Effector memory CD4-positive, alpha-beta T cell (primary cell): ENCODE measurements around the gene PDZK1IP1.

Experiments used
- DNase-seq, 3 donors: peaks; one replicate each; pipeline ENCODE4 v3.0.0-alpha.2; 2020
- H3K27ac ChIP-seq: 2 replicates; pipeline ENCODE4 v1.7.0; 2013; ENCODE audit warnings: mild to moderate bottlenecking, low read length, moderate library complexity; ENCODE audit not compliant: insufficient read depth, poor library complexity, severe bottlenecking
- H3K27me3 ChIP-seq: replicated peaks from 2 replicates; pipeline ENCODE4 v1.7.0; 2013; ENCODE audit warnings: mild to moderate bottlenecking, low read length; ENCODE audit not compliant: insufficient read depth, control insufficient read depth, poor library complexity, severe bottlenecking
- H3K36me3 ChIP-seq: 2 replicates; pipeline ENCODE4 v1.7.0; 2013; ENCODE audit warnings: mild to moderate bottlenecking, low read length, moderate library complexity; ENCODE audit not compliant: control insufficient read depth, insufficient read depth
- H3K4me1 ChIP-seq: 2 replicates; pipeline ENCODE4 v1.7.0; 2013; ENCODE audit warnings: low read length, mild to moderate bottlenecking; ENCODE audit not compliant: control insufficient read depth, insufficient read depth, poor library complexity, severe bottlenecking
- H3K4me3 ChIP-seq: 2 replicates; pipeline ENCODE4 v1.7.0; 2013; ENCODE audit warnings: low read length, low read depth, mild to moderate bottlenecking; ENCODE audit not compliant: insufficient read depth, poor library complexity, severe bottlenecking
- H3K9me3 ChIP-seq: 2 replicates; pipeline ENCODE4 v1.7.0; 2013; ENCODE audit warnings: mild to moderate bottlenecking, low read length, moderate library complexity; ENCODE audit not compliant: control insufficient read depth

PDZK1IP1 gene

GRCh38 chr1:47188791-47189785 lies 748 bp downstream of the PDZK1IP1 start:
- Histone ChIP-seq H3K9me3 (no peaks in the 10 kb centered on the region), H3K4me3 (no peak overlapping the region), H3K27me3 (no peaks in the 10 kb centered on the region), H3K36me3 (no peaks in the 10 kb centered on the region), H3K27ac (no peak overlapping the region), H3K4me1 (no peaks in the 10 kb centered on the region)
- DNase-seq: no peak

GRCh38 chr1:47187926-47188250 lies 1.9 kb downstream of the PDZK1IP1 start:
- Histone ChIP-seq H3K27ac (no peak overlapping the region), H3K9me3 (no peaks in the 10 kb centered on the region), H3K4me3 (no peak overlapping the region), H3K27me3 (no peaks in the 10 kb centered on the region), H3K36me3 (no peaks in the 10 kb centered on the region), H3K4me1 (no peaks in the 10 kb centered on the region)
- no peak for DNase-seq

DNA sequence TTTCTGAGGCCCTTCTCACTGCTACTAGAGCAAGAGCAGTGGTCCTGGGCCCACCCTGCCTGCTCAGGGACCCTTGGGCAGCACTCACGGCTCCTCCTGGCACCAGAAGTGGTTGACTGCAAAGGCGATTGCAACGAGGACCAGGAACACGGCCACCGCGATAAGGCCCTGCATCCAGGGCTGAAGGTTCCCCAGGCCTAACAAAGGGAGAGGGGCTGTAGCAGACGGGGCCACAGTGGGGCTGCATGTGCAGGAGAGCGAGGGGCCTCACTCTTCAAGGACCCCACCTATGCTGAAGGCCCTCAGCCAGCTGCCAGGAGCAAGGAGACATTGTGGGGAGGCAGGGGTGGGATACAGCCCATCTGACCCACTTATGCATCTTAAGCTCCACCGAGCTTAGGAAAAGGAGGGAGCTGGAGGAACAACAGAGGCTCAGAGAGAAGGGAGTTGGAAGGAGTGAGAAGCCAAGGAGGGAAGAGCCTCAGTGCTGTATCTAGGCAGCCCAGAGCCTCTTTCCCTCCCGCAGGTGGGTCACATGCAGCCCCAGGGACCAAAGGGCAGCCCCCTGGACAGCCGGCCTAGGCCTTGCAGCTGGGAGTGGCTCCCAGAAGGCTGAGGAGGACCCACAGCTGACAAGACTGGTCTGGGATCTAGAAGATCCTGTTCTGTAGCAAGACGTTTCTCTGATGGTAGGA lies 2.5 kb downstream of the PDZK1IP1 start:
- no peak for DNase-seq
- Histone ChIP-seq H3K36me3 (no peaks in the 10 kb centered on the region), H3K27me3 (no peaks in the 10 kb centered on the region), H3K9me3 (no peaks in the 10 kb centered on the region), H3K4me3 (no peak overlapping the region), H3K27ac (no peak overlapping the region), H3K4me1 (no peaks in the 10 kb centered on the region)

DNA sequence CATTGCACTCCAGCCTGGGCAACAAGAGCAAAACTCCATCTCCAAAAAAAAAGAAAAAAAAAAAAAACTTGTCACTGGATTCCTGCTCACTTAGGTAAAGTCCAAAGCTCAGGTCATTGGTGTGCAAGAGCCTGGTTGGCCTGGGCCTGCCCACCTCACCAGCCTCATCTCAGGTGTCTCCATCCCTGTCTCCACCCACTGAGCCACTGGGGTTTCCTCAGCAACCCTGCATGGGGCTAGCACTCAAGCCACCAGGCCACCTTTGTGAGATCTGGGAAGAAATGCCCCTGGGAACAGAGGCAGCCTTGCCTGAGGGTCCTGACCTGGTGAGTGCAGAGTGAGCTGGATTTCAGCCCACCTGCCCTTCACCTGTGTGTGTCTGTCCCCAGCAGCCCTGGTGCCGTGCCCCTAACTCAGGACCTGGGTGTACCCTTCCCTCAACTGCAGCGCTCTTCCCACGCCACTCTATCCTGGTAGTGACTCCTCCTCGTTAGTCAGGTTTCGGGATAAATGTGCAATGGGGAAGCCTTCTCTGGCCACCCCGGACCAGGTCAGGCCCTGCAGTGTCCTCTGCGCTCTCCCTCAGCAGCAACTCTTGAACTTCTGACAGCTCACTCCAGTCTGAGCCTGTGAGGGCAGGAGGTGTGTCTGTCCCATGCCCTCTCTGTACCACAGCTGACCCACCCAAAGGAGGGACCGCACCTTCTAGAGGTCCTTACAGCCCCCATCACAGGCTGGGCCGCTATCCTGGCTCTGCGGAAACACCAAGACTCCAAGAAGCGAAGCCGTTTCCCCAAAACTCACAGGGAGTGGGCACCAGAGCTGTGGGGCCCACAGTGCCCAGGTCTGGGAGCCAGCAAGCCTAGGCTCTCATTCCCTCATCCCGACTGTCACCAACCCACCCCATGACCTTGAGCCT lies 3.3 kb downstream of the PDZK1IP1 start:
- Histone ChIP-seq H3K36me3 (no peaks in the 10 kb centered on the region), H3K4me3 (no peak overlapping the region), H3K4me1 (no peaks in the 10 kb centered on the region), H3K27me3 (no peaks in the 10 kb centered on the region), H3K9me3 (no peaks in the 10 kb centered on the region), H3K27ac (no peak overlapping the region)
- no peak for DNase-seq

DNA sequence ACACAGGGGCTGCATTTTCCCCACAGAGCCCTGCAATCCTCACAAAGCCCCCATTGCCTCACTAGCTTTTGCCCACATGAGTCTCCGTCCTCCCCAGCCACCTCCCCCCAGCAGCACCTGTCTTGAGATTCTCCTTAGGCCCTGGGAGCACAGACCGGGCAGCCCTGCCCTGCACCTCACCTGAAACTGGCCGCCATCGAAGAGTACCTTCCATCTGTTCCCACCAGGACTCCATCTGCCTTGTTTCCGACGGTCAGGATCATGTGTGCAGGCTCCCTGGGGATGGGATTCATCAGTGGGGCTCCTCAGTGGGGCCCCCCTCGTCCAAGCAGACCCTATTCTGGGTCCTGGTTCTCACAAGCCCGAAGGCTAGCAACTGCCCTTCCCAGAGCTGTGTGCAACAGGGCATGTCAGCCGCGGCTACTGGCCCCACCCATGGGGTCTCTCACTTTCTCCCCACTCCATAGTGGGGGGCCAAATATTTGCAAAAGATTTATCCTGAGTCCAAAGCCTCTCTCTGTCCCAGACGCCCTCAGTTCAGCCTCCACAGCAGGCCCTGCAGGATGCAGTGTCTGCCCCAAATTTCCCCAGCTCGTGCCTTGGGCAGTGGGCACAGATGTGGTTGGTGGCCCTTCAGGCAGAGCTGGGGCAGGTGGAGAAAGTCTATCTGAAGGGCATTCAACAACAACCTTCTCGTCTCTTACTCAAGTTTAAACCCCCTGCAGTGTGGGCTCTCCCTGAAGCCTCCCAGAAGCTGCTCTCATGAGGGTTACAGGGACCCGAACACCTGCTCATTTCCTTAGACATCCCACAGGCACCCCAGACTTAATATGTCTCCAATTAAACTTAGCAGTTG lies 4.8 kb downstream of the PDZK1IP1 start:
- H3K27ac ChIP-seq: no peak overlapping the region
- H3K9me3 ChIP-seq: no peaks in the 10 kb centered on the region
- H3K4me3 ChIP-seq: no peak overlapping the region
- H3K27me3 ChIP-seq: no peaks in the 10 kb centered on the region
- no peak for DNase-seq
- no peaks in the 10 kb centered on the region for H3K36me3 ChIP-seq
- H3K4me1 ChIP-seq: no peaks in the 10 kb centered on the region

DNA sequence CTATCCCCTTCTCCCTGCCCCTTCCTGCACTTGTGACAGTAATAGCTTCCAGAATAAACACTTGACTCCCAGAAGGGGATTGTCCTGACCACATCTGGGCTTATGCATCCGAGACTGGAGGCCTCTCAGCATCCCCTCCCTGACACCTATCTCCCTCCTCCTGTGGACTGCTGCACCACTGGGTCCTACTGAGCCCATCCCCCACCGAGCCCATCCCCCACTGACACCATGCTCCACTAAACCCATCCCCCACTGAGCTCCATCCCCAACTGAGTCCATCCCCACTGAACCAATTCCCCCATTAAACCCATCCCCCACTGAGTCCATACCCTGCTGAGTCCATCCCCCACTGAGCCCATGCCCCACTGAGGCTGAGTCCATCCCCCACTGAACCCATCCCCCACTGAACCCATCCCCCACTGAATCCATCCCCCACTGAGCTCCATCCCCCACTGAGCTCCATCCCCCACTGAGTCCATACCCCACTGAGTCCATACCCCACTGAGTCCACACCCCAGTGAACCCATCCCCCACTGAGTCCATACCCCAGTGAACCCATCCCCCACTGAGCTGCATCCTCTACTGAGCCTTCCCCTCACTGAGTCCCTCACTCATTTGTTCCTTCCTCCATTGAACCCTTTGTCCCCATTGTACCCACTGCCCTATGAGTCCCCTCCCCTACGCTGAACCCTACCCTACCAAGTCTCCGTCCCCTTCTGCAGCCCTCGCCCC lies 5.6 kb downstream of the PDZK1IP1 start:
- peaks cover 3% of the 10 kb centered on the region for H3K4me1 ChIP-seq
- no peak overlapping the region for H3K27ac ChIP-seq
- no peaks in the 10 kb centered on the region for H3K36me3 ChIP-seq
- peaks cover 3% of the 10 kb centered on the region for H3K27me3 ChIP-seq
- H3K4me3 ChIP-seq: no peak overlapping the region
- no peaks in the 10 kb centered on the region for H3K9me3 ChIP-seq
- no peak for DNase-seq

DNA sequence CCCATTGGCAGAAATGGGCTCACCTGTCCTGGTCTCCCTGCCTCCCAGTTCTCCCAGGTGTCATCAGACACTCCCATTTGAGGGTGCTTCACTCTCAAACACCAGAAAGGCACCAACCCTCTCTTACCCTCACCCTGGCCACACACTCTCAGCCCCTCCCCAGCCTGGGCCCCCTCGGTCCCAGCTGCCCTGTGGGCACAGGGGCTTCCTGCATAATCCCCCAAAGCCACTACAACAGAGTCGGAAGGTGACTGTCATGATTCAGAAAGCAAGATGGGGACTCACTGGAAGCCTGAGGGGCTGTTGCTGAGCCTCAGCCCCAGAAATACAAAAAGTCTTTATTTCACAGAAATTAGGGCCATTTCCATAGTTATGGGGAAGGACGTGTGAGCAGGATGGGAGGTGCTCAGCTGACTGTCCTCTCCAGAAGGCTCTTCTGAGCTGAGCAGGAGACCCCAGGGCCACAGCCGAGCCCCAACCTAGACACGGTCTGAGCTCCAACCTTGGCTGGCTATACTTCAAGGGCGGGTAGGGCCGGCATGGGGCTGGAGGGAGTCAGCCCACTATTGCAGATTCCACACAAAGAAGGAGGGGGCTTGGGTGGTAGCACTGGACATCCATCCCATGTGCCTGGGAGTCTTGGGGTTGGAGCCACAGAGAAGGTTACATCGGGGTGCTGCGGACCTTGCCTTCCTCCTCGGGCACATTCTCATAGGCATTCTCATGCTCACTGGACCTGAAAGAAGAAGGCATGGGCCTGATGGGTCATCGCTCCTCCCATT lies 6.3 kb downstream of the PDZK1IP1 start:
- peaks cover 3% of the 10 kb centered on the region for H3K4me1 ChIP-seq
- no peaks in the 10 kb centered on the region for H3K36me3 ChIP-seq
- DNase-seq: no peak

GRCh38 chr1:47182676-47183235 lies 7.1 kb downstream of the PDZK1IP1 start:
- H3K9me3 ChIP-seq: no peaks in the 10 kb centered on the region
- no peaks in the 10 kb centered on the region for H3K36me3 ChIP-seq
- peaks cover 3% of the 10 kb centered on the region for H3K4me1 ChIP-seq
- H3K27me3 ChIP-seq: peaks cover 3% of the 10 kb centered on the region
- no peak overlapping the region for H3K4me3 ChIP-seq
- H3K27ac ChIP-seq: no peak overlapping the region
- no peak for DNase-seq

More for the DNA sequence above, 6.3 kb downstream of the PDZK1IP1 start:
- H3K4me3 ChIP-seq: no peak overlapping the region
- H3K27ac ChIP-seq: no peak overlapping the region
- no peaks in the 10 kb centered on the region for H3K9me3 ChIP-seq
- H3K27me3 ChIP-seq: peaks cover 3% of the 10 kb centered on the region
